ENCODE data around the gene GSTA4.
A peak's percentile ranks its signal among the peaks of the same experiment; 100 is the strongest.
"Not testable (repeated sequence)": the region's sequence is repeated elsewhere in the genome, so short reads cannot be mapped to it uniquely, and the experiment has no call there.

Gene GSTA4

DNA sequence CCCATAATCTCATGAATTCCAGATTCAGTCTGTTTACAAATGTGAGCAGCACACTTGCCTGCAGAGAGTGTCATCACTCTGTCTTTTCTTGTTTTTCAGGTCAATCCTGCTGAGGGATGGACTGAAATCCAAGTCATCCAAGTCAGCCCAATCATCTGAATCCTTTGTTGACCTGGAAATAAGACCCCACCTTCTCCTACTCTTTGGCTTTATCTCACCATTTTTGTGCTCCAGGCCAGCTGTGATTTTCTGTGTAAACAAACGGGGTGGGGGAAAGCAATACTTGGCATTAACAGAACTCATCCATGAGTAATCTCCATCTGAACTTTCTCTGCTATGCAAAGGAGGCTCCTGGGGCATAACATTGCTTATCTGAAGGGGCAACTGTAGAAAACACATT is 16.9 kb upstream of the GSTA4 start:
- no peak for DNase-seq

GRCh38 chr6:53010504-53010903 is 15.4 kb upstream of the GSTA4 start:
- no peak for DNase-seq

GRCh38 chr6:53009511-53009910 is 14.4 kb upstream of the GSTA4 start:
- DNase-seq = no peak

DNA sequence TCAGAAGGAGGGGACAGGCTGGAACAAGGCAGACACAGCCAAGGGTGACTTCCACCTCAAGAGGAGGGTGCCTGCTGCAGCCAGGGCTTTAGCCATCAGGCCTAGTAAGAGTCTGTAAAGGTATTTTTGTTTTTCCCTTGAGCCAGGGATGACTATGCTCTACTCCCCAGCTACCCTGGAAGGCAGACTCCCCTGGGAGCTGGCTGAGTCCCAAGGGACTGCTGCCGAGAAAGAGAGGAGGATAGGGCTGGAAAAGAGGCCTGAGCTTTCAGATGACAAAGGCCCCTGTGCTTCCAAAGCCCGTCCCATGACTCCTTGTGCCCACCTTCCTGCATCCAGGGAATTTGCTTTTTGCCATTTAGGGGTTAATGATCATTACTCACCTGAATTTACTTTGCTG is 14.0 kb upstream of the GSTA4 start:
- DNase-seq = no peak

DNA sequence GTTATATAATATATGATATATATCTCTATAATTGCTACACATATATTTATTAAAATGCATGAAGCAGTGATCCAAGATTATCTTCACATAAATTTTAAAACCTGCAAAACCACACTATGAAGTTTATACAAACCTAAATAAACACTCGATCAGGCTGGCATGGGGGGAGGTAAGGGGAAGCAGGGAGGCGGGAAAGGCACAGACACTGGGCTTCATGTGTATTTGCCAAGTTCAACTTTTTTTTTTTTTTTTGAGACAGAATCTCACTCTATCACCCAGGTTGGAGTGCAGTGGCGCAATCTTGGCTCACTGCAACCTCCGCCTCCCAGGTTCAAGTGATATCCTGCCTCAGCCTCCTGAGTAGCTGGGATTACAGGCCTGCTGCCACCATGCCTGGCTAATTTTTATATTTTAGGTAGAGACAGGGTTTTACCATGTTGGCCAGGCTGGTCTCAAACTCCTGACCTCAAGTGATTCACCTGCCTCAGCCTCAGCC is 13.2 kb upstream of the GSTA4 start:
- not testable (repeated sequence) for DNase-seq

DNA sequence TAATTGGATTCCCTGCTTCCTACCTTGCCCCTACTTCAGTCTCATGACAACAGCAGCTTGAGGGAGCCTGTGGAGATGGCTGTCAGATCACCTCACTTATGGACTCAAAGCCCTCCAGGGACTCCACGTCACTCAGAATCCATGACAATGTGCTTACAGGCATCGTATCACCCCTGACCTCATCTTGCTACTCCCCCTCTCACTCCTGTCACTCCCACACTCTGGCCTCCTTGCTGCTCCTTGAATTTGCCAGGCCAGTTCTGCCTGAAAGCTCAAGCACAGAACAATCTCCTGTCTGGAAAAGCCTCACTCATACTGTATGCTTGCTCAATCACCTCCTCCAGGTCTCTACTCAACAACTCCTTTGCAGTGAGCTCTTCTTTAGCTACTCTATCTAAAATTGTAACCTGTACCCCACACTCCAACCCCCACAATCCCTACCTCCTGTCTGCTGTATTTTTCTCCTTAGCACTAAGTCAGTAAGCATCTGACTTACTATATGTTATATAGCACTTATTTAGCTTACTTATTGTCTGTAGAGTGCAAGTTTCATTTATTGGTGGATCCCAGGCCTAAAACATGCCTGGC is 10.7 kb upstream of the GSTA4 start:
- no peak for DNase-seq

DNA sequence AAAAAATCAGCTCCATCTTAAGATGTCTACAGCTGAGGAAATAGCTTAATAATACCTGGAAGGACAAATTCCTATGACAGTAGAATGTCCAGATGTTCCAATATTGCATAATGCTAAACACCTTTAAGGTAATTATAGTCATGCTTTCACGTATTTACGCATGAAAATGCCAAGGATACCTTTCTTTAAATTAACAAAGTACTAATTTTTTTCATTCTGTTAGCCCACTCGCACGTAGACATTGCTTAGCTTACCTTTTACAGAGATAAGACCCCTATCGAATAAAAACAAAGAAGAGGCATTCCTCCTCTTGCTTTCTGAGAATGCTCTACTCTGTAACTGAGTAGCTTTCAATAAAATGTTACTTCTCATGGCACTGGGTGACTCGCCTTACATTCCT is 4.4 kb upstream of the GSTA4 start:
- DNase-seq = no peak

- no peak for DNase-seq
Observed at GRCh38 chr6:52998603-52999002, 3.5 kb upstream of the GSTA4 start.

- peak; percentile 33 to 46 for DNase-seq
Observed at GRCh38 chr6:52995913-52996645, 995 bp upstream of the GSTA4 start.

DNA sequence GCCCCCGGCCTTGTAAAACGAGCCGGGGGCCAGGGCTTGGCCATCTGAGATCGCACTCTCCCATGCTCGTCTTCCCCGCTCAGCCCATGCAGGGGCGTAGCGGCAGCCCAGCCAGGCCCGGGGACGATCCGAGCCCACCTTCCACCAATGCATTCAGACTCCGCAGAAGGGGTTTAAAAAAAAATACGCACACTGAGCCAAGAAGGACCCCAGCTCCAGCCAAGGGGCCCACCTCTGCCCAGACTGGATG is 320 bp downstream of the GSTA4 start:
- DNase-seq = peak; percentile 46 to 51

DNA sequence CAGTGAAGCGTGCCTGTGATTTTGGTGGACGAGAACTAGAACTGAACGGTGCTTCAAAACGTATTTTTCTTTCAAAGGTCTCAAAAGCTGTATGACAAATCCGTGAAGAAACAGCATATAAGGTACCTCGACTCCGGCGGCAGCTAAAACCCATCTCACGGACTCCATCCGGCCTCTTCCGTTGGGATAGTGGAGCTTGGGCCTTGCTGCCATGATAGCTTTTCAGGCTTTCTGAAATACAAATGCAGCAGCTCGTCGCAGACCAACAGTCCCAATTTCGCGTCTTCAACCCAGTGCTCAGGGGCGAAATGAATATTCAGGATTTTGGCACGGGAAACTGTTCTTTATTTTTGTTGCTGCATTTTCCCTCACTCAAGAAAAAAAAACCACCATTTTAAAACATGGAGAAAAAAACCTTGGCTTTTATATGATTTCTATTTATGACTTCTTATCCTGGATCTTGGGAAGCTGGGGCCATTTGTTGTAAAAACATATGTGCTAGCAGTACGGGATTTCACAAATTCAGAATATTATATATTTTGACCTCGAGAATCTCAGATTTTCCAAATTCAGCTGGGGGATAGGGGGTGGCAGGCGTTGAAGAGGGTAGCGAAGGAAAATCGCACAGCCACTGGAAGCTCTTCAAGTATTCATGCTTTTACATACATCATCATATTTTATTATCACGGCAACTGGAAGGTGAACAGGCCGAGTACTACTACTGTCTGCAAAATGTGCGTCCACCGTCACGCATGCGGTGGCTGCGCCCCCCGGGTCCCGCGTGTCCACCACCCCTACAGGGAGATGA is 849 bp downstream of the GSTA4 start:
- no peak for DNase-seq

GRCh38 chr6:52992980-52993920 is 1.8 kb downstream of the GSTA4 start:
- no peak for DNase-seq

- DNase-seq = peak in 1 of 2 donors; percentile 26
Observed at GRCh38 chr6:52990342-52990741, 4.7 kb downstream of the GSTA4 start.

- DNase-seq = no peak
Observed at GRCh38 chr6:52985228-52985627, 9.9 kb downstream of the GSTA4 start.

DNA sequence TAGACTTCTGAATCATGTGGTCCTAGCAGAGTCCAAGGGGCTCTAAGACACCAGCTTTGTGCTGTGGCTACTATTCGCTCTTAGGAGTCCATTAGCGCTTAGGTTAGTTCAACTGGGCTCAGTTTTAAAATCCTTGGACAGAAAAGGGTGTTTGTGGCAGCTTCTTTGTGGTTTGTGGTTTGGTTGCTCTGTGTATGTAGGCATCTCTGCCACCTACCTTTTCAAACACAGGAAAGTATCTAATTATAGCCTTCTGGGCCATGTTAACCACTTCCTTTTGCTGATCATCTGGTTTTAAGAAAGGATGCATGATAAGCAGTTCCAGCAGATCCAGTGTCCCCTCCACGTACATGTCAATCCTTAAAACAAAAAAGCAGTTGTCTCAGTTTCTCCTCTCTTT is 10.8 kb downstream of the GSTA4 start:
- peak; percentile 32 for DNase-seq

DNA sequence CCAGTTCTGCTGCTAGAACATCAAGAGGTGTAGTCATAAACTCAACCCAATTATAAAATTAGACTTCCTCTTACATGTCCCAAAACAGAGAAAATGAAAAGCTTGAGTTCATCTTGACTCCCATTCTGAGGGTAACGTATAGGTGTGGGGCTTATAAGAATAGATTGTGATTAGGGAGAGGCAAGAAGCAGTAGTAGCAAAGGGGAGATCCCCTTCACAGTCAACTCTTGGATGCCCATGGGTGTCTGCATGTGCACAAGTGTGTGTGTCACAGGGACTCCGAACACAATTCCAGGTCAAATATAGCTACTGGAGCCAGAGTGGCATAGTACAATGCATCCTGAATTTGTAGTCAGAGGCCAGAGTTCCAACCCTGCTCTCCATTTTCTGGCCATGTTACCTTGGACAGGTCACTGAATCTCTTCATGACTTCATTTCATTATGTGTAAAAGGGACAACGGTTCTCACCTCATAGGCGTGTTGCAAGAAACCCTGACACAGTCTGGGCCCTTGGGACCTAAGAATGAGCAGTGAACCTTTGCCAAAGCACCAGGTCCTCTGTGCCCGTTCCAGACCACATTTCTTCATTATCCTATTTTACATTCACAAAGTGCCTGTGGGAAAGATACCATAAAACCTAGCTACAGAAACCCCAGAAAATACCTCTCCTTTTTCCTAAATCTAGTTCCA is 11.8 kb downstream of the GSTA4 start:
- DNase-seq = no peak

DNA sequence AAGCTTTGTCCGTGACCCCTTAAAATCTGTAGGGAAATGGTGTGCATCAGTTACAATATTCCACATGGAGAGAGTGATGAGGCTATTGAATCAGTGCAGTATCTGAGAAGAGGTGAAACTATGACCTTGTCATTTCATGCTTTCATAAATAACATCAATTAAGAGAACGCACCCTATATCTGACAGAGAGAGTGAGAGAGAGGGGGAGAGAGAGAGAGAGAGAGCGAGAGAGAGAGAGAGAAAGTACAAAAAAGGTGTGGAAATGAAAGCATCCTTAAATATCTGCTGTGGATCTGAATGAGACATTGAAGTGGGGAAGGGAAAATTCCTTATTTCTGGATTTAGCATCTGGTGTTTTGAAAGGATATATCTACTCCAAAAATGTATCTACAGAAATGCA is 12.4 kb downstream of the GSTA4 start:
- DNase-seq = no peak

DNA sequence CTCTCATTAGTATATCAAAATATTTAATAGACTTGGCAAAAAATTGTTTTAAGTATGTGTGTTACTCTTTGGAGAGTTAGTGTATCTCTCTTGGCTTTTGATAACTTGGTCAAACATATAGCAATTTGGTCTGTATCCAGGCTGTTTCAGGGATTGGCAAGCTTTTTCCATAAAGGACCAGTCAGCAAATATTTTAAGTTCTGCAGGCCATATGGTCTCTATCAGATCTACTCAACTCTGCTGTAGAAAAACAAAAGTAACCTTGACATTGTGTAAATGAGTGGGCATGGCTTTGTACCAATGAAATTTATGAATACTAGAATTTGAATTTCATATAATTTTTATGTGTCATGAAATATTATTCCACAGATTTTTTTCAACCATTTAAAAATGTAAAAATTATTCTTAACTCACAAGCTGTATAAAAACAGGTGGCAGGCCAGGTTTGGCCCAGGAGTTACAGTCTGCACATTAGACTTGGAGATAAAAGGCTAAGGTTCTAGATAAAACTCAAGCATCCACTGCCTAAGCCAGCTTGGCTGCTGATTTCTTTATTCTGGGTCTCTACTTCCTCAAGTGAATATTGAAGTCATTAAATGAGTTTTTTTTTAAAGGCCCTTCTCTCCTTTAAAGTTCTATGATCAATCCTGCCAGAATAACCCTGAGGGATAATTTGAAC is 13.7 kb downstream of the GSTA4 start:
- DNase-seq = no peak

GRCh38 chr6:52976591-52977035 is 18.5 kb downstream of the GSTA4 start:
- peak; percentile 28 to 44 for DNase-seq

- no peak for DNase-seq
Observed at GRCh38 chr6:52976149-52976548, 18.9 kb downstream of the GSTA4 start.

DNA sequence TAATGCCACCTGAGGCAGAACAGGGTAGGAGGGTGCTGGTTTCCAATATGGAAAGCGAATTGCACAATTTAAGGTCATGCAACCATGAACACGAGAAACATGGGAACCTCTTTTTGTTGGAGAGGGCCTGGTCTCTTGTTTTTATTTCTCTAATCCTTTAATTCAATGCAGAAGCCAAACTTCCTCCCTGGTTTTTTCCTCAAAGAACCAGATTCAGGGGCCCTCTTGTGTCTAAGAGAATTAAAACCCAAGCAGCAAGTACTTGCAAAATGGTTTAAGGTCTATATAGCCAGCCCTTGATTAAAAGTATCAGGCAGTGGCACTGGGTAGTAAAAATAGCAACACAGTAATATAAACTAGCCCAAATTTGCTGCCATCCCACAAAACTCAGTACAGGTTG is 19.5 kb downstream of the GSTA4 start:
- no peak for DNase-seq

DNA sequence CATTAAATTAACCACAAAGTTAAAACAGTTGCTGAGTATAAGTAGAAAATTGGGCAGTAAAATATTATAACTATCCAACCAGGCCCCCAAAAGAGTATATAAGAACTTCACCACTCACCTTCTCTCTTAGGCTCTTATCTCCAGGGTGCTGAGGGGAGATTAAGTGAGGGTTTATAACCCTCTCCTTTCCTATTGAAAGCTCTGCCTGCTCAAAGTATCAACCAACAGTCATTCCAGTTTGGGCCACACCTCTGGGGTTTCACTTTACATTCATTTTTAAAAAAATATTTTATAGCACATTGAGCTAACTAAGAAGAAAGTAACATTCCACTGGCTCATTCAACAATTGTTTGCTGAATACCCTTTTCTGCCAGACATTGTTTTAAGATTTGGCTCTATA is 22.1 kb downstream of the GSTA4 start:
- DNase-seq = no peak

Measured in stimulated activated CD4-positive, alpha-beta T cell treated with anti-CD3 and anti-CD28 coated beads, Interleukin-2, amount 100 ng/mL, for 24 hours (primary cell).